GM13977 (cell line): ENCODE measurements around the gene GALNT15.

Experiments used
- DNase-seq: peaks from one replicate; pipeline ENCODE4 v3.0.0; 2012; ENCODE audit warnings: low spot score
- in situ Hi-C: fragments of 300-500 bp; cut with MboI; formaldehyde crosslinking; loops from one replicate; pipeline ENCODE4 v1.12.0; 2022; ENCODE audit warnings: low sequenced_read_pairs, low pct_unique_long_range_greater_than_20kb, mixed read lengths, inconsistent platforms; ENCODE audit not compliant: unreplicated experiment
- TF ChIP-seq, protein P1 (sequence below): IDR thresholded peaks from 2 replicates; pipeline ENCODE4 v1.5.1; 2012; ENCODE audit warnings: mild to moderate bottlenecking, control low read depth; ENCODE audit not compliant: insufficient read depth; ENCODE audit errors: extremely low read depth, missing control alignments

The GALNT15 gene

DNA sequence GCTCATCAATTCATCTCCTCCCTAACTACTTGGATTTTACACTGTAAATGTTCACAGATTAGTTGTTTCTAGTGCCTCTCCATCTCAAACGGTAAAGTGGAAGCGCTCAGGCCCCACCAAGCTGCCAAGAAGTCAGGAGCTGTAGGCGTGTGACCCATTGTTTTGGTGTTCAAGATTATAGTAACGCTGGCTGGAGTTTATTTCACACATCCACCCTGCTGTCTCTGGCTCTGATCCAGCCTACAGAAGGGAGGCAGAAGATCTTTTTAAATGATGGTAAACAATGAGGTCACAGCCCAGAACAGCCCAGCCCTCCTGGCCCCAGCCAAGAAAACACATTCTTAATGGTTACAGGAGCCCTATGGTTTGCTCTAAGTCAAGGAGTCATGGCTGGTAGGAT lies 25.7 kb upstream of the GALNT15 start:
- no peak for DNase-seq
- in situ Hi-C loops = no loop called here
- TF ChIP-seq, protein P1, sequence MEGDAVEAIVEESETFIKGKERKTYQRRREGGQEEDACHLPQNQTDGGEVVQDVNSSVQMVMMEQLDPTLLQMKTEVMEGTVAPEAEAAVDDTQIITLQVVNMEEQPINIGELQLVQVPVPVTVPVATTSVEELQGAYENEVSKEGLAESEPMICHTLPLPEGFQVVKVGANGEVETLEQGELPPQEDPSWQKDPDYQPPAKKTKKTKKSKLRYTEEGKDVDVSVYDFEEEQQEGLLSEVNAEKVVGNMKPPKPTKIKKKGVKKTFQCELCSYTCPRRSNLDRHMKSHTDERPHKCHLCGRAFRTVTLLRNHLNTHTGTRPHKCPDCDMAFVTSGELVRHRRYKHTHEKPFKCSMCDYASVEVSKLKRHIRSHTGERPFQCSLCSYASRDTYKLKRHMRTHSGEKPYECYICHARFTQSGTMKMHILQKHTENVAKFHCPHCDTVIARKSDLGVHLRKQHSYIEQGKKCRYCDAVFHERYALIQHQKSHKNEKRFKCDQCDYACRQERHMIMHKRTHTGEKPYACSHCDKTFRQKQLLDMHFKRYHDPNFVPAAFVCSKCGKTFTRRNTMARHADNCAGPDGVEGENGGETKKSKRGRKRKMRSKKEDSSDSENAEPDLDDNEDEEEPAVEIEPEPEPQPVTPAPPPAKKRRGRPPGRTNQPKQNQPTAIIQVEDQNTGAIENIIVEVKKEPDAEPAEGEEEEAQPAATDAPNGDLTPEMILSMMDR = no peak

DNA sequence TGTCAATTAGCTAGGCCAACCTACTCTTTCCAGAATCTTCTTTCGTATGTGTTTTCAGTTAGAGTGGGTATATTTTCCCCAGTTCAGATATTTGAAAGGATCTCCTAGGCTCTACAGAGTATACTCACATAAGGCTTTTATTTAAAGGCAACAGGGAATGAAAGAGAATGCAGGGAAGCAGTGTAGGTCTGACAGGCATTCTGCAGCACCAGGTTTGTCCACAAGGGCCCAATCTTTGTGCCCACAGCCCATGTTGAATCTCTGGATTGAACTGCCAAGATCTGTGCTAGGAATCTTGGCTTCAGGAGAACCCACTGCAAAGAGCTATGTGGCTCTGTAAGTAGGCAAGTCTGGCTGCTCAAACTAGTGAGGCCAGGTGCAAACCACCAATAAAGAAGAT lies 24.2 kb upstream of the GALNT15 start:
- in situ Hi-C loops = no loop called here
- TF ChIP-seq, protein P1 = no peak
- DNase-seq = no peak

DNA sequence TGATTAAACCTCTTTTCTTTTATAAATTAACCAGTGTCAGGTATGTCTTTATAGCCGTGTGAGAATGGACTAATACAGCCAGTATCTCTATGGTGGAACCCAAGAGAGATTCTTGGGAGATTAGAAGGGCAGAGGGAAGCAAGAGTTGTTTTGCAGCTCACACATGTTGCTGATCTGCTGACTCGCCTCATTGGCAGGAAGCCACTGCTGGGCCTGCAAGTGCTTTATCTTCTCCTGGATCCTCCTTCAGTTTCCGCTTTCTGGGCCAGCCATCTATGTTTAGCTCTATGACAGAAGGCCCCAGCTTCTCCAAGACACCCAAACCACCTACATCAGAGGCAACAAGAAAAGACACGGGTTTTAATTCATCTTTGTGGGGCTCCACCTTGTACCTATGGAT lies 23.4 kb upstream of the GALNT15 start:
- TF ChIP-seq, protein P1 = no peak
- no peak for DNase-seq
- in situ Hi-C loops = no loop called here

DNA sequence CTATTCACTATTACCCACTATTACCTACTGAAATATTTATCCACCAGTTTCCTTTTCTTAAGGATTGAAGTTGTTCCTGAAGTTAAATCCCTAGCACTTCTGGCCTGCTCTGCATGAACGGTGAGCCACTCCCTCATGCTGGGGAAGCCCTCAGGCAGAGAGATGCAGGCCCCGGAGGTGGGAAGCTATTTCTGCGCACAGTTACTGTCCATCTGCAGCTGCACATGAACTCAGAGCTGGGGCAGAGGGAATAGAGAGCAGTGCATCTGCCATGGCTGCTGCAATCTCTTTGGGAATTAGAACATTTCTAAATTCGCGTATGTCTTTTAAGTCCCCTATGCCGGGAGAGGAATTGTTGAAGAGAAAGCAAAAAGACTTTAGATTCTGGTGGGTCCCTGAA lies 6.3 kb upstream of the GALNT15 start:
- no peak for DNase-seq
- TF ChIP-seq, protein P1 = no peak
- in situ Hi-C loops = no loop called here

DNA sequence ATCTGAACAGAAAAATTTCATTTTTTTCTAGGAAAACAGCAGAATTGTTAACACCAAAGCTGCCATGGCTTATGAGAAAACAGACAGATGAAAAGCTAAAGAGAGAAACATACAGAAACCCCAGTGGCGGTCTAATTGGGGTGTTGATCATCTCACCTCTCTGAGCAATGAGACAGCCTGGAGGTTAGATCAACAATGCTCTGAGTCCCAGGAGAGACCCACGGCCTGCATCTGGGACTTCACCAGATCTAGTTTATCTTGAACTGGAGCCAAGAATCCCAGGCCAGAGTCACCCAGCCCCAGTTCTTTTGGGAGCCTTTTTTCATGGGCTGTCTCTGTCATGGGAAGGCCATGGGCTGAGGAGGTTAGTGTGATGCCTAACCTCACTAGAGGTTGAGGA lies 3.5 kb upstream of the GALNT15 start:
- DNase-seq = no peak
- in situ Hi-C loops = no loop called here
- TF ChIP-seq, protein P1 = no peak

DNA sequence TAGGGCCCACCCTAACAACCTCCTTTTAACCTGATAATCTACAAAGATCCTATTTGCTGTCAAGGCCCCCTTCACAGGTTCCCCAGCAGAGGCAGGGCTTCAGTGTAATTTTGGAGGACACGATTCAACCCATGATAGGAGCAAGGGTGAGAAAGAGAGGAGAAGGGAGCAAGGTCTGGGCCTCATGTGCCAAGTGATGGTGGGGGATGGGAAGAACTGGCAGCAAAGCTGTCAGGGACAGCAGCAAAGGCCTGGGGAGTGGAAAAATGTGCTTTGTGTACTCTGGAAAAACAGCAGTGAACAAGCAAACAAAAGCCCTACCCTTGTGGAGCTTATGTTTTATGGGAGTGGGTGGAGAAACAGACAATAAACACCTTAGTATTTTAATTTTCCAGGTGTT lies 2.7 kb upstream of the GALNT15 start:
- TF ChIP-seq, protein P1 = no peak
- in situ Hi-C loops = no loop called here
- no peak for DNase-seq
